GM18907 (cell line): Measurements from ENCODE around the gene HTR1B.

Experiments
- ATAC-seq: cut with Tn5 transposase; IDR thresholded peaks from one replicate; pipeline ENCODE4 v1.9.1; 2021; ENCODE audit warnings: mild to moderate bottlenecking, moderate library complexity; ENCODE audit not compliant: unreplicated experiment

The HTR1B gene, protein sequence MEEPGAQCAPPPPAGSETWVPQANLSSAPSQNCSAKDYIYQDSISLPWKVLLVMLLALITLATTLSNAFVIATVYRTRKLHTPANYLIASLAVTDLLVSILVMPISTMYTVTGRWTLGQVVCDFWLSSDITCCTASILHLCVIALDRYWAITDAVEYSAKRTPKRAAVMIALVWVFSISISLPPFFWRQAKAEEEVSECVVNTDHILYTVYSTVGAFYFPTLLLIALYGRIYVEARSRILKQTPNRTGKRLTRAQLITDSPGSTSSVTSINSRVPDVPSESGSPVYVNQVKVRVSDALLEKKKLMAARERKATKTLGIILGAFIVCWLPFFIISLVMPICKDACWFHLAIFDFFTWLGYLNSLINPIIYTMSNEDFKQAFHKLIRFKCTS

GRCh38 chr6:77463308-77463860 lies at the start of gene HTR1B:
Gene HTR1B (minus strand): TSS chr6:77463491. CDS start chr6:77463403, 88 bp downstream.
- no peak for ATAC-seq

DNA sequence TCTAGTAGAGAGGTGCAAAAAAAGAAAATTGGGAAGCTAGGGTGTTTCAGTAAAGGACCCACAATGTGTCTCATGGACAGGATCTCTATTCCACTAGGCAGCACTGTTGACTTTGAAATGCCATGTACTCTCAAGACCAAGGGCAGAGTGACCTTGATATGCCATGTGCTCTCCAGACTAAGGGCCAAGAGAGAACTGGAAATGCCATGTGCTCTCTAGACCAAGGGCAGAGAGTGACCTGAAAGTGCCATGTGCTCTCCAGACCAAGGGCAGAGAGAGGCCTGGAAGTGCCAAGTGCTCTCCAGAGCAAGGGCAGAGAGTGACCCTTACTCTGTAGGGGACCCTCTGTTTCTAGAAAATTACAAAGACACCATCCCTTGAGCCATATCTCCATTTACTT lies 49.3 kb upstream of the HTR1B start:
- no peak for ATAC-seq

DNA sequence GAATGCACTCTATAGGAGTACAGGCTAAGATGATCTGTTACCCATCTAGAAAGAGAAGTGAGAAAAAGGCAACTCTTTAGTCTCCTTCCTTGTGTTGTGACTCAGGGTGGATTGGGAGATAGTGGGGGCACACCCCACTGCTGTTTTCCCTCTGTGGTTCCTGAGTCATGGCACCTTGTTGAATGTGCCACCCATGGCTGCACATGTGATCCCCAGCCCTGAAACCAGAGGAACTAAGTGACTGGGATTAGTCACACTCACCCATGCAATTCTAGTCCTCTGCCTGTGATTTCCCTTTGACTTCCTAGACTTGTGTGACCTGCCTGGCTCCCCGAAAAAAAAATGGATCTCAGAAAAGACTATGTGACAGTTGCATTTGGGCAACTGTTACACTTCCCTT lies 48.6 kb upstream of the HTR1B start:
- ATAC-seq = no peak

GRCh38 chr6:77502981-77503380 lies 39.7 kb upstream of the HTR1B start:
- ATAC-seq = no peak

DNA sequence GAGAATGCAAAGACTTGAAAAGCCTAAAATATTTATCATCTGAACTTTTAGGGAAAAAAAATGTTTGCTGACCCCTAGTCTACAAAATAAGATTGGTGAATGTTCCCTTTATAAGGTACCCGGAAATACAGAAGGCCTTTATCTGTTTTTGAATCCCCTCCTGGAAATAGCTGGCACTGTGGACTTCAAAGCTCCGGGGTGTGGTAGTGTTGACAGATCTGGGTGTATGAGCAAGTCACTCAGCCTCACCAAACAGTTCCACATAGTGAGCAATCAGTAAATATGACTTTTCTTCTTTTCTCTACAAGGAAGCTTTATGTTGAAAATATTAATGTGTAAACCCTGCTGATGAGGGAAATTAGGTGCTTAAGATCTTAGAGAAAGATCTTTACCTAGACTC lies 29.2 kb upstream of the HTR1B start:
- no peak for ATAC-seq

GRCh38 chr6:77487808-77488425 lies 24.6 kb upstream of the HTR1B start:
- ATAC-seq = no peak

DNA sequence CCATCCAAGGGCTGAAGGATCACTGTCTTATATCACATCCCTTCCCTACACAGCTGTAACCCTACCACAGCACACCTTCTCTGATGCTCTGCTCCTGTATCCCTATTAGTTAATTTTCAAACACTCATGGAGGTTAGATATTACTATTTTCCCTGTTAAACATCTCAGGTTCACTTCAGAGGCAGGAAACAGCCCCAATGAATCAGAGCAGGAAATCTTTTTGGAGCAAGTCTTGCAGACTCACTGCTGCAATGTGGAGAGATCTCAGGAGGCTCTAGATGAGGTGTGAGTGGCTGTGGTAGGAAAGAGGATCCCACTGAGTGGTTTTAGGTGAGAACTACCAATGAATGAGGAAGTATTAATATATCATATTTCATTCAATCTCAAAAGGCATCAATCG lies 19.7 kb upstream of the HTR1B start:
- ATAC-seq = no peak

- no peak for ATAC-seq
These were observed 11.7 kb upstream of the HTR1B start for GRCh38 chr6:77474973-77475372.

GRCh38 chr6:77474286-77474956 lies 11.1 kb upstream of the HTR1B start:
- ATAC-seq = no peak

GRCh38 chr6:77470983-77471382 lies 7.7 kb upstream of the HTR1B start:
- ATAC-seq = no peak

- no peak for ATAC-seq
These were observed 5.6 kb upstream of the HTR1B start for GRCh38 chr6:77468939-77469338.

- peak; percentile 79 for ATAC-seq
These were observed 3.5 kb upstream of the HTR1B start for GRCh38 chr6:77466451-77467437.

- ATAC-seq = peak; percentile 86
These were observed 2.8 kb upstream of the HTR1B start for GRCh38 chr6:77466055-77466450.

DNA sequence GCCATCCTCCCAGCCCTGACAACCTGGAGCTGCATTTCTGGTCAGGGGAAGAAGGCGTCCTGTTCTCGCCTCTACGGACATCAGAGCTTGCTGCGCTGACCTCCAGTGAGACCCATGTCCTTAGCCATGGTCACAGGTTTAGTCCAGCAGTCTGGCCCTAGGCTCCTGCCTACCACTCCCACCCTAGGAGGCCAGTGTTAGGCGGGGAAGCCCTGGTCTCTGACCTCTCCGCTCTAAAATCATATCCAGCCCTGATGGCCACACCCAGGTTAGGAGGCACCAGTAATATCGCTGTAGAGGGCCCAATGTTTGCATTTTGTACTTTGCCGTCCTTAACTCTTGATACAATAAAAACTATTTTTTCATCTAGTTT lies 1.2 kb upstream of the HTR1B start:
- no peak for ATAC-seq

DNA sequence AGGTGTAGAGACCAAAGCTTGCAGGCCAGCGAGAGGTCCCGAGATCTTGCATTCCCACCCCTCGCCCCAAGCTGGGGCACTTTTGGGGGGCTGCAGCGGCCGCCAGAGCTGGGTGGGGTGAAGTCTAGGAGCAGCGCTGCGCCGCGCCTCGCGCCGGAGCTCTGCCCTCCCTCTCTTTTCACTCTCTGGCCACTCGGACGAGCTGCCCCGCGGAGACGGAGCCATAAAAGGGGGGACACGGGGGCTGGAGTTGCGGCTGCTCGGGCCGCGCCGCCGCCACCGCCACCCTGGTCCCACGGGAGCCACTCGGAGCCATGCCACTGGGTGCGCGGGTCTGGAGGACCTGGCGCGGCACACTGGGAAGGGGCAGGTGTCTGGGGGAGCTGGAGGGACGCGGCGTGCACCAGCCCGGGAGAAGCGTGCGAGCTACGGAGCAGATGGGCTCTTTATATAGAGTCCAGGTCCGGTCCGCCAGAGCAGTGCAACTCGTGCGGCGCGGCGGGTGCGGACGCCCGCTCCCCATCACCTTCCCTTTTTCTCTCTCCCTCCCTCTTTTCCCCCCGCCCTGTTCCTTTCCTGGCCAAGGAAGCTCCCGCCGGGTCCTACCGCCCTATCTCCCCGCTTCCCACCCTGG lies 687 bp upstream of the HTR1B start:
- ATAC-seq = no peak

GRCh38 chr6:77462359-77463307 lies 658 bp downstream of the HTR1B start:
- ATAC-seq = no peak

DNA sequence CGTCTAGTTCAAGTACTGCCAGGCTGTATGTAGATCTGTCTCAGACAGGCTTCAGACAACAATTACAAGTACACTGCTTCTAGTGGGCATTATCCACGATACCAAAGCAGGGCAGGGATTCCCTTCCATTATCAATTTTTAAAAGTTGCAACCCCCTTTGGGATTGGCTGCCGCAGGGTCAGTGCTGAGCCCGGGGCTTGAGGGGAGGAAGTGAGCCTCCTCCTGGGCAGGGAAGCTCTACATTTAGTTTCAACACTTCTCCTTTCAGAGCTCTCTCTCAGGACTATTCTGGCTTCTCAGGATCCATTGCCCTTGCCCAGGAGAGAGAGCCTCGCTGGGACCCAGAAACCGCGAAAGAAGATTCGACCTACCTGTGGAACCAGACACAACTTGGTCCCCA lies 1.5 kb downstream of the HTR1B start:
- no peak for ATAC-seq

DNA sequence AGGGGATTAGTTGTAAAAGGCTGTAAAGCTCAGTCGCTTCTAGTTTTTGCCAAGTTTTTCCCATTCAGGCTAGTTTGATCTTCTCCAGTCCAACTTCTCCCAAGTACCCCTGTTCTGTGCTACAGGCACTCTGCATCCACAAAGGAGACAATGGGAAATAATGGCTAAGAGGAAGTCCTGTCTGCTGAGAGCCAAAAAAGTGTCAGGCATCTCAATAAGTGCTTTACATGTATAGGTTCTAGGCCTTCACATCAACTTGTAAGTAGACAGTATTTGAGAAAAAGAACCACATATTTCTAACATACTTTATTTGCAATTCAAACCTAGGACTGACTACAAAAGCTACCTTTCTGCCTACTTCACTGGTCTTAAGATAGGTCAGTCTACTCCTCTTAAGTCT lies 4.9 kb downstream of the HTR1B start:
- no peak for ATAC-seq

DNA sequence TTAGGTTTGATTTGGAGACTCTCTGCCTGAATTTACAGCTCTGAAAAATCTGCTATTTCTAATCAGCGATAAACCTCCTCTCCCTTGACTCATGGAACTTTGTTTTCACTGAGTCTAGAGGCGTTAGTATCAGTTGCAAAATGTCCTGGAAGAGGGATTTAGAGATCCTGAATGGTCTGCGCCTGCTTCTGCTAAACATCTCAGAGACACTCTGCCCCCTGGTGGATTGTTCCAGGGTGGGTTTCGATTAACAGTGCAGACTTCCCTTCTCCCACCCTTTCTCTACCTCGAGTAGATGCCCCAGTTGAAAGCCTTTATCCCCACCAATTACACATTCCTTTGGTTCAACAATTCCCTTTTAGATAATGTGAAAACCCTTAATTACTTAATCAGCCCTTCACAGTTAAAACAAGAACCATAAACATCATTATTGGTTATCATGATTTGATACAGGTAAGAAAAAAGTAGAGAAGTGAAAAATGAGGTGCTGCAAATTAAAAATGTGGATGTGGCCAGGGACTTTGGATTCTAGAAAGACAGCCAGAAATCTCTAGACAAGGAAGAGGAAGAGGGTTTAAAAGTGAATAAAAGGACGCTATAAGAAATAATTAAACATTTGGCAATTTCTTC lies 5.5 kb downstream of the HTR1B start:
- peak; percentile 88 for ATAC-seq
